DND-41 (cell line): ENCODE measurements around the gene FBXW5.

Experiments
- ATAC-seq: fragments of 200-7000 bp; cut with Tn5 transposase; 3 replicates; pipeline ENCODE4 v1.9.1; 2021; ENCODE audit warnings: low read depth; ENCODE audit not compliant: insufficient read depth
- DNase-seq: peaks from one replicate; pipeline ENCODE4 v3.0.0-alpha.2; 2020
- H2AFZ ChIP-seq: 2 replicates; pipeline ENCODE4 v1.6.0; 2012; ENCODE audit warnings: low read depth, low read length
- H3K27ac ChIP-seq: 2 replicates; pipeline ENCODE4 v1.5.1; 2012; ENCODE audit warnings: low read length, inconsistent platforms
- H3K27me3 ChIP-seq: fragments of 200-600 bp; sonication (generic); 2 replicates; pipeline ENCODE4 v1.6.0; 2012; ENCODE audit warnings: low read length, mild to moderate bottlenecking, inconsistent platforms; ENCODE audit not compliant: insufficient read depth, poor library complexity
- H3K36me3 ChIP-seq: 2 replicates; pipeline ENCODE4 v1.5.1; 2012; ENCODE audit warnings: low read length, inconsistent platforms; ENCODE audit not compliant: insufficient read depth
- H3K4me1 ChIP-seq: 2 replicates; pipeline ENCODE4 v1.5.1; 2012; ENCODE audit warnings: mild to moderate bottlenecking, low read length; ENCODE audit not compliant: insufficient read depth
- H3K4me2 ChIP-seq: 2 replicates; pipeline ENCODE4 v1.6.0; 2012; ENCODE audit warnings: mild to moderate bottlenecking, moderate library complexity, low read length, inconsistent platforms; ENCODE audit not compliant: insufficient read depth
- H3K4me3 ChIP-seq, 2 experiments: fragments of 200-600 bp in 1 of 2; shearing (Covaris generic) in 1 of 2; 2 replicates each; pipeline ENCODE4 v1.5.1; 2012 to 2016; ENCODE audit warnings: inconsistent platforms in 2 of 2, low read length in 2 of 2, mild to moderate bottlenecking in 2 of 2, low read depth in 1 of 2, moderate library complexity in 1 of 2
- H3K79me2 ChIP-seq: 2 replicates; pipeline ENCODE4 v1.6.0; 2012; ENCODE audit warnings: low read length, inconsistent platforms; ENCODE audit not compliant: insufficient read depth
- H3K9ac ChIP-seq: 2 replicates; pipeline ENCODE4 v1.6.0; 2012; ENCODE audit warnings: low read depth, mild to moderate bottlenecking, inconsistent platforms, low read length, moderate library complexity
- H3K9me3 ChIP-seq: 2 replicates; pipeline ENCODE4 v1.5.1; 2012; ENCODE audit warnings: low read length, moderate library complexity, mild to moderate bottlenecking, inconsistent platforms; ENCODE audit not compliant: insufficient read depth, severe bottlenecking
- H4K20me1 ChIP-seq: 2 replicates; pipeline ENCODE4 v1.6.0; 2012; ENCODE audit warnings: low read length; ENCODE audit not compliant: insufficient read depth
- EZH2 ChIP-seq: IDR thresholded peaks from 3 replicates; pipeline ENCODE4 v1.6.1; 2012; ENCODE audit warnings: borderline replicate concordance, low read depth, mild to moderate bottlenecking, moderate library complexity, low read length, inconsistent platforms; ENCODE audit not compliant: severe bottlenecking
- TF ChIP-seq, protein P1 (sequence below): IDR thresholded peaks from 2 replicates; pipeline ENCODE4 v1.5.1; 2012; ENCODE audit warnings: borderline replicate concordance, low read length, moderate library complexity, mild to moderate bottlenecking; ENCODE audit not compliant: poor library complexity, severe bottlenecking; ENCODE audit errors: extremely low read depth

Gene FBXW5

DNA sequence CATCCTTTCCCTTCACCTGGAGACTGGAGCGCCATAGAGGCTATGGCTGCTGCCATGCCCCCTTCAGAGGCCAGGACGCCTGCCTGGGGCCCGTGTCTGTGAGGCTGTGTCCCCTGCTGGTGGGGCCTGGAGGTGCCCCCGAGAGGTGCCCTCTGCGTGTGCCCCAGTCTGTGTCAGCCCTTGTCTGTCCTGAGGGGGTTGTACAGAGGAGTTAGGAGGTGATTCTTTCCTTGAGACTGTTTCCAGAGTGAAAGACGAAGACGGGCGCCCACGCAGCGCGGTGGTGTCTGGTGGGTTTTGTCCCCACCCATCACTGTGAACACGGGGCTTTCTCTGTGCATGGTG is 33.7 kb downstream of the FBXW5 start:
- H2AFZ ChIP-seq: no peak overlapping the region
- H3K36me3 ChIP-seq: peaks cover 80% of the 10 kb centered on the region
- H4K20me1 ChIP-seq: peaks cover 25% of the 10 kb centered on the region
- no peak overlapping the region for H3K4me3 ChIP-seq
- peak; percentile 50; the same call in 1 of the 3 replicates for ATAC-seq
- no peak overlapping the region for H3K27ac ChIP-seq
- no peak overlapping the region for H3K9ac ChIP-seq
- H3K9me3 ChIP-seq: no peaks in the 10 kb centered on the region
- no peaks in the 10 kb centered on the region for H3K4me1 ChIP-seq
- no peak for DNase-seq
- H3K4me2 ChIP-seq: no peak overlapping the region
- no peaks in the 10 kb centered on the region for H3K27me3 ChIP-seq
- H3K79me2 ChIP-seq: peaks cover 16% of the 10 kb centered on the region; the same call in 1 of the 2 replicates
- TF ChIP-seq, protein P1, sequence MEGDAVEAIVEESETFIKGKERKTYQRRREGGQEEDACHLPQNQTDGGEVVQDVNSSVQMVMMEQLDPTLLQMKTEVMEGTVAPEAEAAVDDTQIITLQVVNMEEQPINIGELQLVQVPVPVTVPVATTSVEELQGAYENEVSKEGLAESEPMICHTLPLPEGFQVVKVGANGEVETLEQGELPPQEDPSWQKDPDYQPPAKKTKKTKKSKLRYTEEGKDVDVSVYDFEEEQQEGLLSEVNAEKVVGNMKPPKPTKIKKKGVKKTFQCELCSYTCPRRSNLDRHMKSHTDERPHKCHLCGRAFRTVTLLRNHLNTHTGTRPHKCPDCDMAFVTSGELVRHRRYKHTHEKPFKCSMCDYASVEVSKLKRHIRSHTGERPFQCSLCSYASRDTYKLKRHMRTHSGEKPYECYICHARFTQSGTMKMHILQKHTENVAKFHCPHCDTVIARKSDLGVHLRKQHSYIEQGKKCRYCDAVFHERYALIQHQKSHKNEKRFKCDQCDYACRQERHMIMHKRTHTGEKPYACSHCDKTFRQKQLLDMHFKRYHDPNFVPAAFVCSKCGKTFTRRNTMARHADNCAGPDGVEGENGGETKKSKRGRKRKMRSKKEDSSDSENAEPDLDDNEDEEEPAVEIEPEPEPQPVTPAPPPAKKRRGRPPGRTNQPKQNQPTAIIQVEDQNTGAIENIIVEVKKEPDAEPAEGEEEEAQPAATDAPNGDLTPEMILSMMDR: peak; percentile 5
- TF ChIP-seq EZH2: no peak

DNA sequence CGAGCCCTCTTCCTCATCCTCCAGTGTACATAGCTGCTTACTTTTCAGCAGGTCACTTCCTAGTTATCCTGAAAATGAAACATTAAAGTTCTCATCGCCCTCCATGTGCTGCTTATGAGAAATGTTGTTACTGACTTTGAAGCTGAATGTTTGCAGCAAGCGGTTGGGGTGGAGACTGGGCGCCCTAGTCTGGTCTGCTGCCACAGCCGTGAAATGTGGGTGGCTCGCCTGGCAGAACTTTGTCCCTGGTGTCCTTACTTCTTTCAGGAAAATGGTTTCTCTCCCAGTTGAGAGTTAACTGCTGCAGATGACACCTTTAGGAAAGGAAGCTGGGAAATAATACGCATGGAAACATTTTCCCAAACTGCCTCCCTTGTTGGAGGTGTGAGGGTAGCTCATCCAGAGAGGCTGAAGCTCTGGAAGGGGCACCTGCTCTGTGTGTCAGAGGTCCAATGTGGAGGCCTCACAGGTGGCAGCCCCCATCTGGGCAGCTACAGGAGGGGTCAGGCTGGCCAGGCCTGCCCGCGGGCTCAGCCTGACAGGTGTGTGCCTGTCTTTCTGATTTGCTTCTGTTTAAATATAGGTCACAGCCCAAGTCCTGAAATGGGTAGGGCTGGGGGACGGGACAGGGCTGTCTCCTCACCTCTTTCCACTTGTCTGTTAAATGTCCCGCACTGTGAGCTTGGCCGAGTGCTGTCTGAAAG is 34.2 kb downstream of the FBXW5 start:
- peaks cover 77% of the 10 kb centered on the region for H3K36me3 ChIP-seq
- no peak for ATAC-seq

DNA sequence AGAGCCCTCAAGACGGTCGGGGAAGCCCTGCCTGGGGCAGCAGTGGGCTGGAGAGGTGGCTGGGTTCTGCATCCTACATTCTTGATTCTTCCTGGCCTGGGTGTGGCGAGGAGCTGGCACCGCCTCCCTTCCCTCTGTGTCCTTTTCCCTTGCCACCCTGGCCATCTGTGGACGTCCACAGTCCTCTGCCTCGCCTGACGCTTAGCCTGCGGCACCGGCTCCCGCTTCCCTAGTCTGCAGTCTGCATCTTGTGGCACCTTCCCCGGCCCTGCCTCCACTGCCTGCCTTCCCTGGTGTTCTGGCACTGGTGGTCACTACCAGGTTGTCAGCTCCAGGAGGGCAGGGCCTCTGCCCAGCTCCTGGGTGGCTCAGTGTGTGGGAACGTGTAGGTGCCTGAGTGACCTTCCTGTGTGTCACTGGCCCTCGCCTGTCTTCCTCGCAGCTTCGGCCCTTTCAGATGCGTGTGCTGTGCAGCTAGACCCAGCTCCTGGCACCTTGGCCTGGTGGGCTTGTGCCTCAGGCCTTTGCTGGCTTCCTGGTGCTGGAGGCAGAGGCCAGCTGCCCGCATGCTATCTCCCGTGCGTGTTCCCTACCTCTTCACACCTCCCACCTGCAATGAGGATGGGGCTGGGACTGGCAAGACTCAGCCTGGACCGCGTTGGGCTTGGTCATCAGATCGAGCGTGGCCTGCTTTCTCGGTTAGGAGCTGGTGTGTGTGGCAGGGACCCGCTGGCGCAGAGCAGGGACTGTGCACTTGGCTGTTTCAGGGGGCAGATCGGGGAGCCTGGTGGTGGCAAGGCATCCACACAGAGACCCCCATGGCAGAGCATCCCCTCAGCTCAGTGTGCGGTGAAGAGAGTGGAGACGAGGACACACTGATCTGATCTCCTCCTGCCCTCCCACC is 37.3 kb downstream of the FBXW5 start:
- no peak overlapping the region for H3K4me3 ChIP-seq
- TF ChIP-seq, protein P1: no peak
- no peak for TF ChIP-seq EZH2
- no peak overlapping the region for H2AFZ ChIP-seq
- H3K9ac ChIP-seq: no peak overlapping the region
- H3K27me3 ChIP-seq: no peaks in the 10 kb centered on the region
- peaks cover 30% of the 10 kb centered on the region for H4K20me1 ChIP-seq
- ATAC-seq: no peak
- H3K4me2 ChIP-seq: no peak overlapping the region
- H3K27ac ChIP-seq: no peak overlapping the region
- H3K79me2 ChIP-seq: peaks cover 29% of the 10 kb centered on the region
- no peak for DNase-seq
- no peaks in the 10 kb centered on the region for H3K4me1 ChIP-seq
- H3K36me3 ChIP-seq: peaks cover 79% of the 10 kb centered on the region
- H3K9me3 ChIP-seq: no peaks in the 10 kb centered on the region

More for the DNA sequence above, 34.2 kb downstream of the FBXW5 start:
- H3K27me3 ChIP-seq: no peaks in the 10 kb centered on the region
- no peak overlapping the region for H3K27ac ChIP-seq
- H3K4me2 ChIP-seq: no peak overlapping the region
- H3K9ac ChIP-seq: no peak overlapping the region
- H2AFZ ChIP-seq: no peak overlapping the region
- H3K79me2 ChIP-seq: peaks cover 16% of the 10 kb centered on the region; the same call in 1 of the 2 replicates
- H4K20me1 ChIP-seq: peaks cover 20% of the 10 kb centered on the region
- no peaks in the 10 kb centered on the region for H3K9me3 ChIP-seq
- H3K4me1 ChIP-seq: no peaks in the 10 kb centered on the region
- H3K4me3 ChIP-seq: no peak overlapping the region
- TF ChIP-seq, protein P1: no peak
- TF ChIP-seq EZH2: no peak
- DNase-seq: no peak
